Measurements from ENCODE around the gene DLK1.

Gene DLK1

GRCh38 chr14:100780646-100781355 lies 54.1 kb downstream of the DLK1 start:
- H3K79me2 ChIP-seq = no peaks in the 10 kb centered on the region
- no peak for TF ChIP-seq CTCF (IDR thresholded peaks at IDR 0.05)
- H3K4me2 ChIP-seq (ENCODE audit: low read length) = no peak overlapping the region
- H3K9me3 ChIP-seq (ENCODE audit: control insufficient read depth, low read length) = no peaks in the 10 kb centered on the region
- H3K27me3 ChIP-seq (ENCODE audit: control insufficient read depth, insufficient read depth, low read length) = no peaks in the 10 kb centered on the region
- H3K27ac ChIP-seq = no peak overlapping the region
- no peak overlapping the region for H2AFZ ChIP-seq
- no peaks in the 10 kb centered on the region for H3K4me1 ChIP-seq
- H3K36me3 ChIP-seq (ENCODE audit: control insufficient read depth, insufficient read depth, low read length) = no peaks in the 10 kb centered on the region
- H3K4me3 ChIP-seq (ENCODE audit: low read depth, low read length) = no peak overlapping the region
- H3K9ac ChIP-seq = no peak overlapping the region

GRCh38 chr14:100781952-100782351 lies 55.3 kb downstream of the DLK1 start:
- no peak overlapping the region for H3K9ac ChIP-seq
- H2AFZ ChIP-seq = no peak overlapping the region
- H3K27me3 ChIP-seq (ENCODE audit: control insufficient read depth, insufficient read depth, low read length) = no peaks in the 10 kb centered on the region
- H3K79me2 ChIP-seq = no peaks in the 10 kb centered on the region
- no peak overlapping the region for H3K4me2 ChIP-seq (ENCODE audit: low read length)
- TF ChIP-seq CTCF (IDR thresholded peaks at IDR 0.05) = no peak
- no peaks in the 10 kb centered on the region for H3K36me3 ChIP-seq (ENCODE audit: control insufficient read depth, insufficient read depth, low read length)
- no peaks in the 10 kb centered on the region for H3K4me1 ChIP-seq
- H3K9me3 ChIP-seq (ENCODE audit: control insufficient read depth, low read length) = no peaks in the 10 kb centered on the region
- H3K27ac ChIP-seq = no peak overlapping the region
- H3K4me3 ChIP-seq (ENCODE audit: low read depth, low read length) = no peak overlapping the region

GRCh38 chr14:100782516-100783320 lies 56.0 kb downstream of the DLK1 start:
- H3K79me2 ChIP-seq = no peaks in the 10 kb centered on the region

GRCh38 chr14:100783630-100784370 lies 57.1 kb downstream of the DLK1 start:
- H3K4me1 ChIP-seq = no peaks in the 10 kb centered on the region
- no peaks in the 10 kb centered on the region for H3K36me3 ChIP-seq (ENCODE audit: control insufficient read depth, insufficient read depth, low read length)
- H3K79me2 ChIP-seq = no peaks in the 10 kb centered on the region
- H3K27me3 ChIP-seq (ENCODE audit: control insufficient read depth, insufficient read depth, low read length) = no peaks in the 10 kb centered on the region
- H3K4me3 ChIP-seq (ENCODE audit: low read depth, low read length) = no peak overlapping the region
- no peak overlapping the region for H3K9ac ChIP-seq
- no peak overlapping the region for H2AFZ ChIP-seq
- TF ChIP-seq CTCF (IDR thresholded peaks at IDR 0.05) = no peak
- H3K27ac ChIP-seq = no peak overlapping the region
- no peaks in the 10 kb centered on the region for H3K9me3 ChIP-seq (ENCODE audit: control insufficient read depth, low read length)
- no peak overlapping the region for H3K4me2 ChIP-seq (ENCODE audit: low read length)

More at GRCh38 chr14:100782516-100783320, 56.0 kb downstream of the DLK1 start:
- H3K9ac ChIP-seq = no peak overlapping the region
- H3K4me3 ChIP-seq (ENCODE audit: low read depth, low read length) = no peak overlapping the region
- H3K4me2 ChIP-seq (ENCODE audit: low read length) = no peak overlapping the region
- no peaks in the 10 kb centered on the region for H3K4me1 ChIP-seq
- no peak overlapping the region for H2AFZ ChIP-seq
- no peak overlapping the region for H3K27ac ChIP-seq
- no peaks in the 10 kb centered on the region for H3K27me3 ChIP-seq (ENCODE audit: control insufficient read depth, insufficient read depth, low read length)
- no peaks in the 10 kb centered on the region for H3K36me3 ChIP-seq (ENCODE audit: control insufficient read depth, insufficient read depth, low read length)
- H3K9me3 ChIP-seq (ENCODE audit: control insufficient read depth, low read length) = no peaks in the 10 kb centered on the region
- TF ChIP-seq CTCF (IDR thresholded peaks at IDR 0.05) = no peak
